Activated naive CD4-positive, alpha-beta T cell treated with anti-CD3 and anti-CD28 coated beads, Interleukin-2, amount 10 ng/mL, durations not matched to agents 7 days and 5 days (primary cell): Measurements from ENCODE around the gene CLEC11A.

Source experiments
- CTCF ChIA-PET: fragments of 350-600 bp; sonication (Branson Sonifier 250); formaldehyde crosslinking; loops from one replicate; lab custom pipeline; 2021; ENCODE audit warnings: antibody characterized with exemption; lab: Charles Lee
- DNase-seq: peaks from one replicate; pipeline ENCODE4 v3.0.0-alpha.2; 2020
- H3K27ac Mint-ChIP-seq: one replicate; pipeline ENCODE4 v1.8.0; 2021; ENCODE audit warnings: mild to moderate bottlenecking, moderate library complexity, mixed read lengths
- H3K27me3 Mint-ChIP-seq: one replicate; pipeline ENCODE4 v1.8.0; 2021; ENCODE audit warnings: mild to moderate bottlenecking, mixed read lengths
- H3K36me3 Mint-ChIP-seq: one replicate; pipeline ENCODE4 v1.8.0; 2021; ENCODE audit warnings: mixed read lengths
- H3K4me1 Mint-ChIP-seq: one replicate; pipeline ENCODE4 v1.8.0; 2021; ENCODE audit warnings: mixed read lengths
- H3K4me3 Mint-ChIP-seq: one replicate; pipeline ENCODE4 v1.8.0; 2021; ENCODE audit warnings: mild to moderate bottlenecking, moderate library complexity, mixed read lengths
- H3K9me3 Mint-ChIP-seq: one replicate; pipeline ENCODE4 v1.8.0; 2021; ENCODE audit warnings: mixed read lengths

The CLEC11A gene, protein sequence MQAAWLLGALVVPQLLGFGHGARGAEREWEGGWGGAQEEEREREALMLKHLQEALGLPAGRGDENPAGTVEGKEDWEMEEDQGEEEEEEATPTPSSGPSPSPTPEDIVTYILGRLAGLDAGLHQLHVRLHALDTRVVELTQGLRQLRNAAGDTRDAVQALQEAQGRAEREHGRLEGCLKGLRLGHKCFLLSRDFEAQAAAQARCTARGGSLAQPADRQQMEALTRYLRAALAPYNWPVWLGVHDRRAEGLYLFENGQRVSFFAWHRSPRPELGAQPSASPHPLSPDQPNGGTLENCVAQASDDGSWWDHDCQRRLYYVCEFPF

DNA sequence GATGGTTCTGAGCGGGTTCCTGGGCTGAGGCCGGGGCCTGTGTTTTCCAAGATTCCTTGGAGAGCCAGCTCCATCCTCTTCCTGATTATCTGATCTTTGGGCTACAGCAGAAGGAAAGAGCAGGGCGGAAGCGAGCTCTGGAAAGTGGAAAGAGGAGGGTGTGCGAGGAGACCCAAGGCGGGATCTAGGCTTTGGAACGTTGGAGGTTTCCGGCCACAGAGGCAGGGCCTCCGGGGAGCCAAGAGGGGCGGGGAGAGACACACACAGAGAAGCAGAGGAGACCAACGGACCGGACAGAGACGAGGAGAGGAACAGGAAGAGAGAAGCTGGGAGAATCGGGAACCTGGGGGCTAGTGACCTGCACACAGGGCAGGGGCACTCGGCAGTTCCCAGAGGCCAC lies at the start of gene CLEC11A:
CLEC11A (plus strand) TSS at position 296 of the 400 bp plus-strand sequence. CDS start 162 bp downstream, outside the sequence.
- peak within 1 kb of the TSS; percentile 75 for H3K4me3 Mint-ChIP-seq
- H3K27me3 Mint-ChIP-seq = peaks cover 94% of the 10 kb centered on the region
- no peak for DNase-seq
- H3K36me3 Mint-ChIP-seq = no peaks in the 10 kb centered on the region
- CTCF ChIA-PET = interaction anchor here (0.5 kb wide), 1 partner anchor 199 kb away, joined by 3 read pairs; no protein-coding TSS in a partner anchor
- peaks cover 29% of the 10 kb centered on the region for H3K4me1 Mint-ChIP-seq
- H3K9me3 Mint-ChIP-seq = peaks cover 5% of the 10 kb centered on the region
- H3K27ac Mint-ChIP-seq = peak within 1 kb of the TSS; percentile 43

DNA sequence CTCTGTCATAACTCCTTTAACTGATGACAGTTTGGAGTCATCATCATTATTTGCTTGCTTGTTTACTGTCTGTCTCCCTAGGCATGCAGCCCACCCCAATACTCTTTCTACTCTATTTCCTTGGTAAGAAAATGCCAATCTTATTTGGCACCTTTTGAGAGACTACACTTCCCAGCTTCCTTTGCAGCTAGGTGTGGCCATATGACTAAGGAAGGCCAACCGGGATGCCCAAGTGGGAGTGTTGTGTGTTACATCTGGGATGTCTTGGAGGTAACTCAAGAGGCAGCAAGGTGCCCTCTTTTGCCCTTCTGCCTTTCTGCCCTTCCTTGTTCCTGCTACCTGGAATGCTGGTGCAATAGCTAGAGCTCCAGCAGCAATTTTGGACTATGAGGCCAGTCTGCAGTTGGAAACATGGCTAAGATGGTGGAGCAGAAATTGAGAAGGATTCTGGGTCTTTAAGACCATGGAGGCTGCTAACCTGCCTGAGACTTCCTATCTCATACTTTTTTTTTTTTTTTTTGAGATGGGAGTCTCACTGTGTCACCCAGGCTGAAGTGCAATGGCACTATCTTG lies 46.5 kb upstream of the CLEC11A start:
- Mint-ChIP-seq H3K9me3 (peaks cover 5% of the 10 kb centered on the region), H3K4me1 (no peaks in the 10 kb centered on the region), H3K27ac (no peak overlapping the region), H3K4me3 (no peak overlapping the region), H3K36me3 (peaks cover 1% of the 10 kb centered on the region), H3K27me3 (peaks cover 51% of the 10 kb centered on the region)
- DNase-seq = no peak
- CTCF ChIA-PET = no interaction called here

DNA sequence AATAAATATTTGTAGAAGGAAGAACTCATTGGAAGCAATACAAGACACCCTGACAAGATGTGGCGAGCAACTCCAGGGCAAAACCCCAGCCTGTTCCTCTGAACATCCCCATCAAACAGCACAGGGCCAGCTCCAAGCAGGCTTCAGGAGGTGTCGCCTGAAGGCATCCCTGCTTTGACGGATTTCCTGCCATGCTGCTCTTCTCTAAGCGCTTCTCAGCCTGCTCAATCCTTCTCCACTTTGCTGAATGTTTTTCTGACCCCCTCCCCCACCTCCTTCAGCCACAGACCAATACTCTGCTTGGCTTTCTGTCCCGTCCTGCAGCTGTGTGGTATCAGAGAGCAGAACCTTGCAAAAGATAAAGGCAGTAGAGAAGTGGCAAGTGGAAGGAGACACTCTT lies 45.5 kb upstream of the CLEC11A start:
- H3K36me3 Mint-ChIP-seq = peaks cover 1% of the 10 kb centered on the region
- H3K27me3 Mint-ChIP-seq = peaks cover 41% of the 10 kb centered on the region
- no peaks in the 10 kb centered on the region for H3K4me1 Mint-ChIP-seq
- H3K9me3 Mint-ChIP-seq = peaks cover 5% of the 10 kb centered on the region
- no peak overlapping the region for H3K4me3 Mint-ChIP-seq
- DNase-seq = no peak
- CTCF ChIA-PET = no interaction called here
- no peak overlapping the region for H3K27ac Mint-ChIP-seq

DNA sequence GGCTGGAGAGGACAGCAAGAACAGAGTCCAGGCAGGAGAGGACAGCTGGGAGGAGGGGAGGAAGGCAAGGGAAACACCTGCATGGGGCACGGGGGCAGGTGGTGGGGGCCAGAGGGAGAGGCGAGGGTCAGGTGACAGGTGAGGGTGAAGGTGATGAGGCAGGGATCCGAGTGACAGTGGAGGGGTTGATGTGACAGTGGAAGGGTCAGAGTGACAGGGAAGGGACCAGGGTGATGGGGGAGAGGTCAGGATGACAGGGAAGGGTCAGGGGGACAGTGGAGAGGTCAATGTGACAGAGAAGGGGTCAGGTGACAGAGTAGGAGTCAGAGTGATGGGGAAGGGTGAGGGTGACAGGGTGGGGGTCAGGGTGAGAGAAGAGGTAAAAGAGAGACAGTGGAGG lies 44.8 kb upstream of the CLEC11A start:
- H3K4me1 Mint-ChIP-seq = no peaks in the 10 kb centered on the region
- no peak for DNase-seq
- peaks cover 5% of the 10 kb centered on the region for H3K9me3 Mint-ChIP-seq
- H3K4me3 Mint-ChIP-seq = no peak overlapping the region
- H3K27me3 Mint-ChIP-seq = peaks cover 35% of the 10 kb centered on the region
- CTCF ChIA-PET = no interaction called here
- H3K36me3 Mint-ChIP-seq = peaks cover 1% of the 10 kb centered on the region
- H3K27ac Mint-ChIP-seq = no peak overlapping the region

DNA sequence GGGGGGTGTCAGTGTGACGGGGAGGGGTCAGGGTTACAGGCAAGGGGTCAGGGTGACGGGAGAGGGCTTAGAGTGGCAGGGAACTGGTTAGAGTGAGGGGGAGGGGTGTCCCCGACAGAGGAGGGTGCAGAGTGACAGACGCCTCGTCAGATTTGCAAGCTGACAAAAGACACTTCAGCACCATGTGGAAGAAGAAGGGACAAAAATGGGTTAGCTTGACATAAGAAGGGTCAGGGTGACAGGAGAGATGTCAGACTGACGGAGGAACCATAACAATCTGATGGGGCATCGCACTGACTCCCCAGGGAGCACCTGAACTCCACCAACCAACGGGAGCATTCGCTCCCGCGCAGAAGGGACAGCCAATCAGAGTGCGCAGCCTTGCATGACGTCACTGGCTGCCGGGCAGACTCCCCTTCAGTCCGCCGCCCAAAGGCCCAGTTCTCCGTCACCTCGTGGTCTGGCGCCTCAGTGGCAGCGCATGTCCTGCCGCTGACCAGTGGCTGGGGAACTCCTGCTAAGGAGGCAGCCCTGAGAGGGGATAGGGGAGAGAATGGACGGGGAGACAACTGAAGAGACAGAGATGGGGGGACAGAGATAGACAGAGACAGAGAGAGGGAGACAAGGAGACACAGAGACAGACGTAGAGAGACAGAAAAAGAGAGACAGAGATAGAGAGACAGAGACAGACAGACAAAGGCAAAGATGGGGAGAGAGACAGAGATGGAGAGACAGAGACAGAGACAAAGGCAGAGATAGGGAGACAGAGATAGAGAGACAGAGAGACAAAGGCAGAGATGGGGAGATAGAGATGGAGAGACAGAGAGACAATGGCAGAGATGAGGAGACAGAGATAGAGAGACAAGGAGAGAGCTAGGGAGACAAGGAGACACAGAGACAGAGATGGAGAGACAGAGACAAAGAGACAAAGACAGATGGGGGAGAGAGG lies 43.7 kb upstream of the CLEC11A start:
- Mint-ChIP-seq H3K9me3 (peaks cover 5% of the 10 kb centered on the region), H3K36me3 (peaks cover 1% of the 10 kb centered on the region), H3K27ac (no peak overlapping the region), H3K4me1 (no peaks in the 10 kb centered on the region), H3K4me3 (no peak overlapping the region), H3K27me3 (peaks cover 28% of the 10 kb centered on the region)
- CTCF ChIA-PET = no interaction called here
- peak; percentile 75 for DNase-seq

DNA sequence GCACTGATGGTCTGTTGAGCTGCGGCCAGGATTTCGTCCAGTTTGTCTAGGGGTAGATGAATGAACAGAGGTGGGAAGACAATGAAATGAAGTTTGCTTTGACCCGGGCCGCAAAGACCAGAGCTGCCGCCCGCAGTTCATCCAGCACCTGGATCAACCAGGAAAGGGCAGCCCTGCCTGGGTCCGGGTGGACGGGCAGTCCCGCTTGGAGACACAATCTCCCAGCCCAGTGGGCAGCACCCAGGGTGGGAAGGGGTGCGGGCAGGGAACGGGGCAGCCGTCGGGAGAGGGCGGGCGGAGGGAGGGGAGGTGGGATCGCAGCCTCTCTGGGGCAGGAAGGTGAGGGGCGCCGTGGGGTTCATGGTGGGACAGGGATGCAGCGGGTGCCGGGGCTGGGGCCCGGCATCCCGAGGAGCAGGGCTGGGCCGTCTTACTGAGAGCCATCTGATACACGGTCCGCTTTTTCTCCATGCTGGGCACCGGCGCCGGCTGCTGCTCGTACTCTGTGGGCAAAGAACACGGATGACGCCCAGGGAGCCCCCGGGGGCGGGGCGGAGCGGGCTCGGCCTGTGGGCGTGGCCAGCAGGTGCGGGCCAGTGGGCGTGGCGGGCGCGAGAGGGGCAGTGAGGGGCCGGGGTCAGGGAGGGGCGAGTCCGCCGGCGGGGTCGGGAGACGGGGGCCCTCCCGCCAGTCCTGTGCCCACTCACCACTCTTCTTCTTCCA lies 36.7 kb upstream of the CLEC11A start:
- Mint-ChIP-seq H3K9me3 (no peaks in the 10 kb centered on the region), H3K4me1 (no peaks in the 10 kb centered on the region), H3K4me3 (no peak overlapping the region), H3K27me3 (peaks cover 45% of the 10 kb centered on the region), H3K27ac (no peak overlapping the region), H3K36me3 (no peaks in the 10 kb centered on the region)
- CTCF ChIA-PET = no interaction called here
- DNase-seq = no peak

DNA sequence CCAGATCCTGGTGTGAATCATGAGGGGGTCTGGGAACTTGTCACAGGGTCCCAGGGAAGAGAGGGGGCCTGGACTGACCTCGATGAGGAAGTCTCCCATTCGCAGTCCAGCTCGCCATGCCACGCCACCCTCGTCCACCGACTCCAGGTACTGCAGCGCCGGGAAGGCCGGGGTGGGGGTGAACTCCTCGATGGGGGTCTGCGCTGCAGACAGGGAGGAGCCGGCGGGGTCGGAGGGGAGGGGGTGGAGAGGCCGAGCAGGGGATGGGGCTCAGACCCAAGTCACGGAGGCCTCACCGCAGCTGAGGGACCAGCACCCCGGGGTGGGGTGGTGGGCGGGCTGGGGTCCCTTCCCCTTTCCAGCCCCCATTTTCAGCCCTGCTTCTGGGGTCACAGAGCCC lies 34.4 kb upstream of the CLEC11A start:
- Mint-ChIP-seq H3K4me1 (no peaks in the 10 kb centered on the region), H3K36me3 (no peaks in the 10 kb centered on the region), H3K27ac (no peak overlapping the region), H3K9me3 (no peaks in the 10 kb centered on the region), H3K4me3 (no peak overlapping the region), H3K27me3 (peaks cover 59% of the 10 kb centered on the region)
- CTCF ChIA-PET = no interaction called here
- no peak for DNase-seq

DNA sequence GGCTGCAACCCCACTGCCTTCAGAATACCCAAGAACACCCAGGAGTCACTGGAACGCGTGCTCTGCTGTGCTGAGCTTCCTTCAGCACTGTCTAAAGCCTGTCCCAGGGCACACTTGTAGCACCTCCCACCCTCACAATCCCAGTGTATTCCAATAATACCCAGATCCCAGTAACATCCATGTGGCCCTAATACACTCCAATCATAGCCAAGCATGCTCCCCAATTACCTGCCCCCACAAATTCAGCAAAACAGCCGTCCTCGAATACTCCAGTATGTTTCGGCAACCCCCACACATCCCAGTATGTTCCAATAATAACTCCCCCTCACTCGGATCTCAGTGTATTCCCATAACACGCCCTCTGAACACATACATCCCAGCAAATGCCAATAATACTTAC lies 32.7 kb upstream of the CLEC11A start:
- H3K36me3 Mint-ChIP-seq = no peaks in the 10 kb centered on the region
- CTCF ChIA-PET = no interaction called here
- no peaks in the 10 kb centered on the region for H3K4me1 Mint-ChIP-seq
- DNase-seq = no peak
- H3K27me3 Mint-ChIP-seq = peaks cover 59% of the 10 kb centered on the region
- no peaks in the 10 kb centered on the region for H3K9me3 Mint-ChIP-seq
- no peak overlapping the region for H3K27ac Mint-ChIP-seq
- H3K4me3 Mint-ChIP-seq = no peak overlapping the region

DNA sequence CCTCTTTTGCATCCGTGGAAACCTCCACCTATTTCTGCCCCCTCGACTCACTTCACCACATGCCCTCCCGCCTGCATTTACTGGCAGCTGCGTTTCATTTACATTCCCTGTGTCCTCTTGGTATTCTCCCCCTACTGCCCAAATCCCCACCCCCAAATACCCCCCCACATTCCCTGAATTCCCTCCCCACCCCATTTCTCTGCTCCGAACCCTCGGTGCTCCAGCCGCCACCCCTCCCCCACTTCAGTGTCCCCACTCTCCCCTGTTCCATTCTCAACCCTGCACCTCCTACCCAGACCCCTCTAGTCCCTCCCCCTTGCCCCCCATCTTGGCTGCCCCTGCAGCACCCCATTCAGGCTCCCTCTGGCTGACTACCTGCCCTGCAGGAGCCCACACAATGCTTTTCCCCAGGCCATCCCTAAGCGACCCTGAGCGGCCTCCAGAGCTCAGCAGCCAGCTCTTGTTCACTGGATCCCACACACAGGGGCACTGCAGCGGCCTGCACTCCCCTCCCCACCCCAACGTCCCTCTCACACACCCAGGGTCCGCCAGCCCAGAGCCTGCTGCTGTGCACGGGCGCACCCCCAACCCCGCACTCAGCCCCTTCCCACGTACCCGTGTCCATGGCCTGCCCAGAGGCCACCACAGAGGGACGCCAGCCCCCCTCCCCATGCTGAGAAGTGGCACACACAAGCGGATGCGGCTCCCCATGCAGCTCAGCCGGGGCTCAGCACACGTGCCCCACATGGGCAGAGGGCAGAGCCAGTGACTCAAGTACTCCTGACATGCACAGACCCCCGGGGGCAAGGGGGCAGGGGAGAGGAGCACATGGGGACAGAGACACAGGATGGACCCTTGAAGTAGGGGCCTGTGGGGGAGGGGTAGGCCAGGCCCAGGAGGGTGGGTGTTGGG lies 29.8 kb upstream of the CLEC11A start:
- CTCF ChIA-PET = no interaction called here
- no peak overlapping the region for H3K27ac Mint-ChIP-seq
- H3K4me3 Mint-ChIP-seq = no peak overlapping the region
- peaks cover 62% of the 10 kb centered on the region for H3K27me3 Mint-ChIP-seq
- no peaks in the 10 kb centered on the region for H3K9me3 Mint-ChIP-seq
- no peaks in the 10 kb centered on the region for H3K4me1 Mint-ChIP-seq
- no peak for DNase-seq
- H3K36me3 Mint-ChIP-seq = no peaks in the 10 kb centered on the region

DNA sequence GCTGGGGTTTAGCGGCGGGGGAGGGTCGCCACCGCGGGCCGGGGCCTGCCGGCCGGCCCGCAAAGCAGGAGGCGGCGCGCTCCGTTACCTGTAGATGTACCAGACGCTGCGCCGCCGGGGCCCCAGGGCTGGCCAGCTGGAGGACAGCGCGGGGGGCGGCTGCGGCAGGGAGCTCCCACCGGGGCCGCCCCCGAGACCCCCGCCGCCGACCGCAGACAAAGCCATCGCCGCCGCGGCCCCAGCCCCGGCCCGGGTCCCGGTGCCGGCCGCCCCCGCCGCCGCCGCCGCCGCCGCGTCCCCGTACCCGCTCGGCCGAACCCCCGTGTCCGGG lies 28.4 kb upstream of the CLEC11A start:
- CTCF ChIA-PET = no interaction called here
- Mint-ChIP-seq H3K9me3 (no peaks in the 10 kb centered on the region), H3K4me3 (no peak overlapping the region), H3K27me3 (peaks cover 61% of the 10 kb centered on the region), H3K27ac (no peak overlapping the region), H3K36me3 (no peaks in the 10 kb centered on the region), H3K4me1 (no peaks in the 10 kb centered on the region)
- no peak for DNase-seq

DNA sequence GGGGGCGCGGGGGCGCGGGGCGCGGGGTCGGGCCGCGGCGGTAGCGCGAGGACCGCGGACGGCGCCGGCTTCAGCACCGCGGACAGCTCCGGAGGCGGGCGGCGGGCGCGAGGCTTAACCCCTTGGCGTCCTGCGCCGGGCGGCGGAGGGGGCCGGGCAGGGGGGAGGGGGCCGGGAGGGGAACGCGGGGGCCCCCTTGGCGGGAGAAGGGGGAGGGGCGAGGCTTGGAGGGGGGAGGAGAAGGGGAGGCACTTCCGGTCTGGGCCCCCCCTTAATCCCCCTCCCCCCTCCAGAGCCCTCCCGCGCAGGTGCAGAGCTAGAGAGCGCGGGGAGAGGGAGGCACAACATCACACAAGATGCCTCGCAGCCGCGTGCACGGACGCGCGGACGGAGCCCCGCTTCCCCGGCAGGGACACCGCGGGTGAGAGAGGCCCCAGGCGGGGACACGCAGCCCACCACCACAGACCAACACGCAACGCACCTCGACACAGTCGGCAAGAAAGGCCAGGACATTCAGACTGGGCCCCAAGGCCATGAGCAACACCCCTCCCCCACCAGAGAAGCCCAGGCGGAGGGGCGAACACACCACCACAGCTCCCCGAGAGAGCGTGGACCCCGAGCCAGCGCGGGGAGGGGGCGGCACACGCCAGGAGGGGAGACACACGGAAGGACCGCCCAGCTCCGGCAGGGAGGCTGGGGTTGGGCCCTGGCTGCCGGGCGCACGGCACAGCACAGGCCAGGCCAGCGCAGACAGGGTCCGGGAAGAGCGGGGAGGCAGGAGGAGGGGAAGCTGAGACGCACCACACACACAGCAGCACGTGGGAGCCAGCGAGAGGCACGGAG lies 27.7 kb upstream of the CLEC11A start:
- no peaks in the 10 kb centered on the region for H3K4me1 Mint-ChIP-seq
- peaks cover 65% of the 10 kb centered on the region for H3K27me3 Mint-ChIP-seq
- H3K4me3 Mint-ChIP-seq = no peak overlapping the region
- no peaks in the 10 kb centered on the region for H3K9me3 Mint-ChIP-seq
- DNase-seq = peak; percentile 51
- no peaks in the 10 kb centered on the region for H3K36me3 Mint-ChIP-seq
- no peak overlapping the region for H3K27ac Mint-ChIP-seq
- CTCF ChIA-PET = no interaction called here

DNA sequence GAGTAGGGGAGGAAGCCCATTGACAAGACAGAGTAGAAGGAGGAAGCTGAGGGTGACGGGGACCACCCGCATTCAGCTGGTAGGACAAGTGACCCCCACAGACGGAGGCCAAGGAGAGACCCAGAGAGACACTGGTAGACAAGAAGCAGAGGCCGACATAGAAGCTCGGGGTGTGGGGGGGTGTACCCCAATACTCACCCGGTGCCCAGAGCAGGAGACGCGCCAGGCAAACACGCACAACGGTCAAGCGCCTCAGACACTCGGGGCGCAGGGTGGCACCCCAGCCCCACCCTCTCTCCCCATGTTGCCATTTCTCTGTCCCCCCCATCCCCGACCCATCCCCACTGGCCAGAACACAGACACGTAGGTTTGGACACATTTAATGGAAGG lies 27.1 kb upstream of the CLEC11A start:
- no peak overlapping the region for H3K27ac Mint-ChIP-seq
- H3K27me3 Mint-ChIP-seq = peaks cover 69% of the 10 kb centered on the region

More for the DNA sequence above, 27.1 kb upstream of the CLEC11A start:
- no peak for DNase-seq
- CTCF ChIA-PET = no interaction called here
- no peaks in the 10 kb centered on the region for H3K36me3 Mint-ChIP-seq
- no peak overlapping the region for H3K4me3 Mint-ChIP-seq
- H3K9me3 Mint-ChIP-seq = no peaks in the 10 kb centered on the region
- H3K4me1 Mint-ChIP-seq = no peaks in the 10 kb centered on the region
